SU-DHL-6 (cell line): Measurements from ENCODE around the gene CCPG1.
"Not testable (repeated sequence)": the region's sequence is repeated elsewhere in the genome, so short reads cannot be mapped to it uniquely, and the experiment has no call there.

Experiments used
- EZH2phosphoT487 ChIP-seq: fragments of 200-600 bp; sonication (generic), shearing (Covaris generic); conservative IDR thresholded peaks from 2 replicates; pipeline ENCODE4 v1.6.1; 2018; ENCODE audit warnings: mild to moderate bottlenecking, antibody characterized with exemption, low read length, moderate library complexity, mixed read lengths
- TF ChIP-seq, protein P1 (sequence below): fragments of 200-600 bp; sonication (generic); IDR thresholded peaks from one replicate; pipeline ENCODE4 v1.5.1; 2017; ENCODE audit warnings: antibody characterized with exemption, mild to moderate bottlenecking, low read length, moderate library complexity; ENCODE audit not compliant: insufficient read depth, poor library complexity, severe bottlenecking

DNA sequence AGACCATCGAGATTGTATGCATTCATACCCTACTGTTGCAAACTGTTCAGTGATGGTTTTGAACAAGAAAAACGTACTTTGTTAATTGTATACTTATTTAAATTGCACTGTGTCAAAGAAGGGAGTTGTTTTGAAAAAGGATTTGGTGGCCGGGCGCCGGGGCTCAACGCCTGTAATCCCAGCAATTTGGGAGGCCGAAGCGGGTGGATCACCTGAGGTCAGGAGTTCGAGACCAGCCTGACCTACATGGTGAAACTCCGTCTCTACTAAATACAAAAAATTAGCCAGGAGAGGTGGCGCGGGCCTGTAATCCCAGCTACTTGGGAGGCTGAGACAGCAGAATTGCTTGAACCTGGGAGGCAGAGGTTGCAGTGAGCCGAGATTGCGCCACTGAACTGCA lies 817 bp upstream of the CCPG1 start:
- TF ChIP-seq, protein P1, sequence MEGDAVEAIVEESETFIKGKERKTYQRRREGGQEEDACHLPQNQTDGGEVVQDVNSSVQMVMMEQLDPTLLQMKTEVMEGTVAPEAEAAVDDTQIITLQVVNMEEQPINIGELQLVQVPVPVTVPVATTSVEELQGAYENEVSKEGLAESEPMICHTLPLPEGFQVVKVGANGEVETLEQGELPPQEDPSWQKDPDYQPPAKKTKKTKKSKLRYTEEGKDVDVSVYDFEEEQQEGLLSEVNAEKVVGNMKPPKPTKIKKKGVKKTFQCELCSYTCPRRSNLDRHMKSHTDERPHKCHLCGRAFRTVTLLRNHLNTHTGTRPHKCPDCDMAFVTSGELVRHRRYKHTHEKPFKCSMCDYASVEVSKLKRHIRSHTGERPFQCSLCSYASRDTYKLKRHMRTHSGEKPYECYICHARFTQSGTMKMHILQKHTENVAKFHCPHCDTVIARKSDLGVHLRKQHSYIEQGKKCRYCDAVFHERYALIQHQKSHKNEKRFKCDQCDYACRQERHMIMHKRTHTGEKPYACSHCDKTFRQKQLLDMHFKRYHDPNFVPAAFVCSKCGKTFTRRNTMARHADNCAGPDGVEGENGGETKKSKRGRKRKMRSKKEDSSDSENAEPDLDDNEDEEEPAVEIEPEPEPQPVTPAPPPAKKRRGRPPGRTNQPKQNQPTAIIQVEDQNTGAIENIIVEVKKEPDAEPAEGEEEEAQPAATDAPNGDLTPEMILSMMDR, result not testable (repeated sequence)
- TF ChIP-seq EZH2phosphoT487, result not testable (repeated sequence)
